ENCODE results near the gene LPIN2.
"Not testable (repeated sequence)": the region's sequence is repeated elsewhere in the genome, so short reads cannot be mapped to it uniquely, and the experiment has no call there.

Gene LPIN2, protein sequence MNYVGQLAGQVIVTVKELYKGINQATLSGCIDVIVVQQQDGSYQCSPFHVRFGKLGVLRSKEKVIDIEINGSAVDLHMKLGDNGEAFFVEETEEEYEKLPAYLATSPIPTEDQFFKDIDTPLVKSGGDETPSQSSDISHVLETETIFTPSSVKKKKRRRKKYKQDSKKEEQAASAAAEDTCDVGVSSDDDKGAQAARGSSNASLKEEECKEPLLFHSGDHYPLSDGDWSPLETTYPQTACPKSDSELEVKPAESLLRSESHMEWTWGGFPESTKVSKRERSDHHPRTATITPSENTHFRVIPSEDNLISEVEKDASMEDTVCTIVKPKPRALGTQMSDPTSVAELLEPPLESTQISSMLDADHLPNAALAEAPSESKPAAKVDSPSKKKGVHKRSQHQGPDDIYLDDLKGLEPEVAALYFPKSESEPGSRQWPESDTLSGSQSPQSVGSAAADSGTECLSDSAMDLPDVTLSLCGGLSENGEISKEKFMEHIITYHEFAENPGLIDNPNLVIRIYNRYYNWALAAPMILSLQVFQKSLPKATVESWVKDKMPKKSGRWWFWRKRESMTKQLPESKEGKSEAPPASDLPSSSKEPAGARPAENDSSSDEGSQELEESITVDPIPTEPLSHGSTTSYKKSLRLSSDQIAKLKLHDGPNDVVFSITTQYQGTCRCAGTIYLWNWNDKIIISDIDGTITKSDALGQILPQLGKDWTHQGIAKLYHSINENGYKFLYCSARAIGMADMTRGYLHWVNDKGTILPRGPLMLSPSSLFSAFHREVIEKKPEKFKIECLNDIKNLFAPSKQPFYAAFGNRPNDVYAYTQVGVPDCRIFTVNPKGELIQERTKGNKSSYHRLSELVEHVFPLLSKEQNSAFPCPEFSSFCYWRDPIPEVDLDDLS

DNA sequence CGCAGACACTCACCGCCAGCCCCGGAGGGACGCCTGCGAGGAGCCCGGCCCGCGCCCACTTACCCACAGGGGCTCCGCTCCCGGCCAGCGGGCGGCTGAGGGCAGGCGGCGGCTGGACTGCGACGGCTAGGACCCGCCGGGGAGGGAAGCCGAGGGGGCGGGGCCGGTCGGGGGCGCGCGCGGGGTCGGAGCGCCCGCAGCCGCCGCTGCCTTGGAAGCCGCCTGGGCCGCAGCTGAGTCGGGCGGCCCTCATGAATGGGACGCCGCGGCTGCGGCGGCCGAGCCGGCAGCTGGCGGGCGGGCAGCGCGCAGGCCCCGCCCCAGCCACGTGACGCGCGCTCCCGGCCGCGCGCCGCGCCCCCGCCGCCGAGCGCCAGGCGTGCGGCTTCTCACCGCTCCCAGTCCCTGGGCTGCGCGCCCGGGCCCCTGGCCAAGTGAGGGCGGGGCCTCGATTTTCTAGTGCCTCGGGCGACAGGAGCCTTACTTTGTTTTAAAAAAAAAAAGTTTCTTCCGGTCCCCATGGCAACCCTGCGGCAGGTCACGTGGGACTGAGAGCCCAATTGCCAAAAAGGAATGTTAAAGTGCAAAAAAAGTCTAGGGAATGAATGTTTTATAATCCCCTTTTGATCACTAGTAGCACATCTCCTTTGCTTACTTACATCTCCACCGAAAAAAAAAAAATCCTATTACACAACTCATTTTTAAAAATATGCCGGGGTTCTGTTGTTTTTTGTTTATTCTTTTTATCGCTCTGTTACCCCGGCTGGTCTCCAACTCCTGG lies at the start of gene LPIN2:
LPIN2 (minus strand) TSS at position 121 of the 781 bp plus-strand sequence. CDS start 52,304 bp downstream, outside the sequence.
- DNase-seq, result peak; percentile 15 to 96 (median 87)

- no peak for DNase-seq
These were observed 48.8 kb upstream of the LPIN2 start for GRCh38 chr18:3061581-3062312.

DNA sequence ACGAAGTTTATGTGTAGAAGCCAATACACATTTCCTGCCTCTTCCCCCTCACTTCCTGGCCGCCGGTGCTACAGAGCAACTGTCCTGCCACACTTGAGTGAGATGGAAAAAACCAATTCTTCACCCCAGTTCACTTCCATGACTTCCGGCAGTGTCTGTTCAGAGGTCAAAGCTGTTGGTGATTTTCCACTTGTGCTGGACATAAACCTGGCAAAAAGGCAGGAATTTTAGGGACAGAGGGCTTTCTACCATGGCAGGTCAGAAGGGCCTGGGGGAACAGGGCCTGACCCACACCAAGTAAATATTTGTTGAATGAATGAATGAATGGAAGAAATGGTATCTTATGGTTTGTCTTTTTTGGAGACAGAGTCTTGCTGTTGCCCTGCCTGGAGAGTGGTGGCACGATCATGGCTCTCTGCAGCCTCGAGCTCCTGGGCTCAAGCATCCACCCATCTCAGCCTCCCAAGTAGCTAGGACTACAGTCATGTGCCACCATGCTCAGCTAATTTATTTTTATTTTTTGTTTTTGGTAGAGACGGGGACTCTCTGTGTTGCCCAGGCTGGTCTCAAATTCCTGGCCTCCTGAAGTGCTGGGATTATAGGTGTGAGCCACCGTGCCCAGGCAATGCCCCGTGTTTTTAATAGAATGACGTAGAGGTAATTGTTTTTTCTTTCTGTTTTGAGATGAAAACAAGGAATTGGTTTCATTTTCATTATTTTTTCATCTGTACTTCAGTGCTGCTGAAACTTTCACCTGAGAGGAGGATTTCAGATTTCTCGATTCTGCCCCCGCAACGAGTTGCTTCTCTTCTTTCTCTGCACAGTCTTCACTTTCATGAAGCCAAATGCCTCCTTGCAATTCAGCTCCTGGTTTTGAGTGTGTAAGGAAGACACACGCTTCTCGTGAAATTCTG lies 48.0 kb upstream of the LPIN2 start:
- DNase-seq, result no peak

- DNase-seq, result no peak
These were observed 46.3 kb upstream of the LPIN2 start for GRCh38 chr18:3059272-3059671.

DNA sequence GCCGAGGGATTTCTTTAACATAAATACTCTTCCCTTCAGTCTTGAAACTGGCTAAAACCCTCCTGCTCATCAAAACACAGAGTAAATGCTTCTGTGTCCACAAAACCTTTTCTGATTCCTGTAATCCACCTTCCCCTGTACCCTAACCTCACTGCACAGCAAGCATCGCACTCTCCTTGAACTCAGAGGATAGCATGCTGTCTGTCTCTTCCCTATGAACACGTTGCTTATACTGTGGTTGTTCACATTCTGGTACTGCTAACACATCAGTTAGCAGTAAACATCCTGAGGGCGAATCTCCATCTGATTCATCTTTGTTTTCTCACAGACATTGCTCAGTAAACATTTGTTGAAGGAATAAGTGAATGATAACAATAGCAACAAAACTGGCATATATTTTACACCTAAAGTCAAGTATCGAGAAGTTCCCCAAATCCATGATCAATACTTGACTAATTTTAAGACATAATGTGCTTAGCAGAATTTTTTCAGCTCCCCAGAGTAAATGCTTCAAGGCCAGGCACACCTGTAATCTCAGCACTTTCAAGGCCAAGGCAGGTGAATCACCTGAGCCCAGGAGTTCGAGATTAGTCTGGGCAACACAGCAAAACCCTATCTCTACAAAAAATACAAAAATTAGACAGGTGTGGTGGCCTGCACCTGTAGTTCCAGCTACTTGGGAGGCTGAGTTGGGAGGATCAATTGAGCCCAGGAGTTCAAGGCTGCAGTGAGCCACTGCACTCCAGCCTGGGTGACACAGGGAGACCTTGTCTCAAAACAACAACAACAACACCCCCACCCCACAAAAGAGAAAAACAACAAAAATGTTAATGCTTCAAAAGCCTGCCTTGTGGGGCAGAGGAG lies 45.6 kb upstream of the LPIN2 start:
- no peak for DNase-seq

DNA sequence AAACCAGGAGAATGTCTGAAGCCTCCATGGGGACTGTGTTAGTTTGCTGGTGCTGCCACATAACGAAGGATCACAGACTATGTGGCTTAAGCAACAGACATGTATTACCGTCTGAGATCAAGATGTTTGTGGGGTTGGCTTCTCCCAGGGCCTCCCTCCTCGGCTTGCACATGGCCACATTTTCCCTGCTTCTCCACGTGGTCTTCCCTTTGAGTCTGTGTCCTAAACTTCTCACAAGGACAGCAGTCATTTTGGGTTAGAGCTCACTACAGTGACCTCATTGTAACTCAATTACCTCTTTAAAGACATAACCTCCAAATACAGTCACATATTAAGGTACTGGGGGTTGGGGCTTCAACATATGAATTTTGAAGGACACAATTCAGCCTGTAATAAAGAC lies 44.6 kb upstream of the LPIN2 start:
- DNase-seq, result no peak

- DNase-seq, result no peak
These were observed 43.4 kb upstream of the LPIN2 start for GRCh38 chr18:3056311-3056710.

DNA sequence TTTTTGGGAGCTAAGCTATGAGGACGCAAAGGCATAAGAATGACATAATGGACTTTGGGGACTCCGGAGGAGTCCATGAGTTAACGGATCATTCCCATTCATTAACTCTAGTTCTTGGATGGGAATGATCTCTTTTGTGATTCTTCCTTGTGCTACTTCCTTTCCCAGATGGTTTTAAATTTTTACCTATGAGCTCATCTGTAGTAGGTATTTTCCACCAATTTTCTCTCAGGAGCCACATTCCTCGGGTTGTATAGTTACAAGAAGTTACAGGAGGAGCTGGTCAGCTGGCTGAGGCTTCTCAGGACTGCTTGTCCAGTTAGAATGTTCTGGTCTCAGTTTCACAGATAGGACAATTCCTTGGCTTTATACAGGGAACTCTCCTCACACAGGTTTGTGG lies 42.9 kb upstream of the LPIN2 start:
- no peak for DNase-seq

GRCh38 chr18:3055186-3055728 lies 42.3 kb upstream of the LPIN2 start:
- no peak for DNase-seq

DNA sequence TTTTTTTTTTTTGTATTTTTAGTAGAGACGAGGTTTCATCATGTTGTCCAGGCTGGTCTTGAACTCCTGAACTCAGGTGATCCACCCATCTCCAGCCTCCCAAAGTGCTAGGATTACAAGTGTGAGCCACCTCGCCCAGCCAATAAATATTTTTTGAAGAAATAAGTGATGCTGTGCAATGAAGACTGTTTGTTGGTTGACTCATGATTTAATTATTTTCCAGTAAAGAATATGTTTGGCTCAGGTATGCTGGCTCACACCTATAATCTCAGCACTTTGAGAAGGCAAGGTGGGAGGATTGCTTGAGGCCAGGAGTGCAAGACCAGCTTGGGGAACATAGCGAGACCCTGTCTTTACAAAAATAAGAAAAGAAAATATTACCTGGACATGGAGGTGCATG lies 41.8 kb upstream of the LPIN2 start:
- no peak for DNase-seq

DNA sequence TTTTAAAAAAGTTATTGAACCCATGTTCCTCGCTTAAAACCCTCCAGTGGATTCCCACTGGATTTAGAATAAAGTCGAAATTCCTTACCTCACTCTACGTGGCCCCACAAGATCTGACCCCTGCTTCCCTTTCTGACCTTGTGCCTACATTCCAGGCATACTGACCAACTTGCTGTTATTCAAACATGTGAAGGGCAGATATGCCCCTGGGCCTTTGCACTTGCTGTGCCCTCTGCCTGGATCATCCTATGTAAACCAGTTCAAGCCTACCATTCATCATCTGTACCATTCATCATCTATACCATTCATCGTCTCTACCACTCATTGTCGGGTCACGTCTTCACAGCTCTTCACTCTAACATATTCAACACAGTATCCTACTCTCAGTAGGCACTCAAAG lies 41.3 kb upstream of the LPIN2 start:
- DNase-seq, result no peak

- no peak for DNase-seq
These were observed 40.1 kb upstream of the LPIN2 start for GRCh38 chr18:3053081-3053480.

GRCh38 chr18:3052411-3052758 lies 39.4 kb upstream of the LPIN2 start:
- DNase-seq, result no peak

DNA sequence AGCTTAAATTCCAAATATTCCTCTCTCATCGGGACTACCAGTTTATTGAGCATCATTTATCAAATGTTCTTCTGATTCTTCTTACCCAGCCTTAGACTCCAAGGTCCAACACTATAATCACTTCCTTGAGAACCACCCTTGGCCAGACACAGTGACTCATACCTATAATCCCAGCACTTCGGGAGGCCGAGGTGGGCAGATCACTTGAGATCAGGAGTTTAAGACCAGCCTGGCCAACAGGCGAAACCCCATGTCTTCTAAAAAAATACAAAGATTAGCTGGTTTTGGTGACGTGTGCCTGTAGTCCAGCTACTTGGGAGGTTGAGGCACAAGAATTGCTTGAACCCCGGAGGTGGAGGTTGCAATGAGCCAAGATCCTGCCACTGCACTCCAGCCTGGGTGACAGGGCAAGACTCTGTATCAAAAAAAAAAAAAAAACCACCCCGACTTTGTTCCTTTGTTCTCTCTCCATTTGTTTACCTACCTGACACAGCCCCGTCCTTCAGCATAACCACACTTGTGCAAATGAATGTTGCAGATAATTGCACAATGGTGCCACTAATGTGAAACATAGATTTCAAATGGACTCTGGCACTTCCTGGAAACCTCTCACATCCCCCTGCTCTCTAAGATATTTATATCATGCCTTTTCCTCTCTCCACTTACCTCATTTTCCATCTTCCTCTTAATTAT lies 38.9 kb upstream of the LPIN2 start:
- DNase-seq, result no peak

GRCh38 chr18:3049897-3050454 lies 37.0 kb upstream of the LPIN2 start:
- not testable (repeated sequence) for DNase-seq

- no peak for DNase-seq
These were observed 35.9 kb upstream of the LPIN2 start for GRCh38 chr18:3048820-3049349.

DNA sequence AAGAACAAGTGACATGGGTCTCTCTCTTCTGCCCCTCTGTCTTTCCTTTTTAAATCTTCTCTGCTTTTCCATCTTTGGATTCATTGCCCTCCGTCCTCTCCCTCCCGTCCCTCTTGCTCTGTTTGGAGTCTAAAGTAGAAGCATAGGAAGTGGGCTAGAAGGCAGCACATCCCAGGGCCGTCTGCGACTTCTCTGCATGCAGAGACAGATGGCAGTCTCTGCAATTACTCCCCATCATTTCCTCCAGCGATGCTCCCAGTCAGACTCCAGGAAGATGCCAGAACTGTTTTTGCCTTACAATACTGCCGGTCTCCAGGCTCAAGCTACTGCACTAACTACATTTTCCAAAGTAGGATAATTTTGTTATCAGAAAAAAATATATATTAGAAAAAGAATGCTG lies 35.2 kb upstream of the LPIN2 start:
- DNase-seq, result peak in 6 of 56 donors; percentile 3 to 38 (median 7)
